Measurements from ENCODE around the gene CLK4. TPM values are rescaled to one million over a fixed set of nuclear protein-coding genes. Genes with fewer than 3 reads are reported as not detected.

Gene CLK4
- total RNA-seq, 1 donor from 2014 or later = 19.9 TPM

- Mint-ChIP-seq H3K27me3 (ENCODE audit: unreplicated experiment) (peaks cover 12% of the 10 kb centered on the region), H3K36me3 (ENCODE audit: low read depth, unreplicated experiment) (no peaks in the 10 kb centered on the region), H3K4me3 (ENCODE audit: unreplicated experiment) (no peak overlapping the region), H3K27ac (ENCODE audit: unreplicated experiment) (no peak overlapping the region), H3K9me3 (ENCODE audit: unreplicated experiment) (peaks cover 5% of the 10 kb centered on the region), H3K4me1 (ENCODE audit: unreplicated experiment) (no peaks in the 10 kb centered on the region)
- no peak for TF ChIP-seq CTCF (IDR thresholded peaks at IDR 0.05; ENCODE audit: unreplicated experiment)
- DNase-seq (ENCODE audit: low spot score) = no peak
Measured at GRCh38 chr5:178664141-178664540, 37.3 kb upstream of the CLK4 start.

GRCh38 chr5:178662541-178662860 lies 35.7 kb upstream of the CLK4 start:
- no peak for TF ChIP-seq CTCF (IDR thresholded peaks at IDR 0.05; ENCODE audit: unreplicated experiment)
- Mint-ChIP-seq H3K4me3 (ENCODE audit: unreplicated experiment) (no peak overlapping the region), H3K27ac (ENCODE audit: unreplicated experiment) (no peak overlapping the region), H3K36me3 (ENCODE audit: low read depth, unreplicated experiment) (no peaks in the 10 kb centered on the region), H3K9me3 (ENCODE audit: unreplicated experiment) (peaks cover 5% of the 10 kb centered on the region), H3K27me3 (ENCODE audit: unreplicated experiment) (peaks cover 9% of the 10 kb centered on the region), H3K4me1 (ENCODE audit: unreplicated experiment) (no peaks in the 10 kb centered on the region)
- no peak for DNase-seq (ENCODE audit: low spot score)

- Mint-ChIP-seq H3K27me3 (ENCODE audit: unreplicated experiment) (peaks cover 9% of the 10 kb centered on the region), H3K4me3 (ENCODE audit: unreplicated experiment) (no peak overlapping the region), H3K36me3 (ENCODE audit: low read depth, unreplicated experiment) (no peaks in the 10 kb centered on the region), H3K9me3 (ENCODE audit: unreplicated experiment) (peaks cover 5% of the 10 kb centered on the region), H3K27ac (ENCODE audit: unreplicated experiment) (no peak overlapping the region), H3K4me1 (ENCODE audit: unreplicated experiment) (no peaks in the 10 kb centered on the region)
- TF ChIP-seq CTCF (IDR thresholded peaks at IDR 0.05; ENCODE audit: unreplicated experiment) = no peak
- no peak for DNase-seq (ENCODE audit: low spot score)
Measured at GRCh38 chr5:178661836-178662540, 35.1 kb upstream of the CLK4 start.

- peaks cover 11% of the 10 kb centered on the region for H3K36me3 Mint-ChIP-seq (ENCODE audit: low read depth, unreplicated experiment)
- no peaks in the 10 kb centered on the region for H3K4me1 Mint-ChIP-seq (ENCODE audit: unreplicated experiment)
- no peak for TF ChIP-seq CTCF (IDR thresholded peaks at IDR 0.05; ENCODE audit: unreplicated experiment)
- peaks cover 5% of the 10 kb centered on the region for H3K9me3 Mint-ChIP-seq (ENCODE audit: unreplicated experiment)
- H3K27ac Mint-ChIP-seq (ENCODE audit: unreplicated experiment) = no peak overlapping the region
- no peak for DNase-seq (ENCODE audit: low spot score)
- no peaks in the 10 kb centered on the region for H3K27me3 Mint-ChIP-seq (ENCODE audit: unreplicated experiment)
- no peak overlapping the region for H3K4me3 Mint-ChIP-seq (ENCODE audit: unreplicated experiment)
Measured at GRCh38 chr5:178651046-178651810, 24.4 kb upstream of the CLK4 start.

GRCh38 chr5:178650214-178650613 lies 23.4 kb upstream of the CLK4 start:
- Mint-ChIP-seq H3K4me3 (ENCODE audit: unreplicated experiment) (no peak overlapping the region), H3K4me1 (ENCODE audit: unreplicated experiment) (no peaks in the 10 kb centered on the region), H3K27me3 (ENCODE audit: unreplicated experiment) (peaks cover 5% of the 10 kb centered on the region), H3K9me3 (ENCODE audit: unreplicated experiment) (peaks cover 5% of the 10 kb centered on the region), H3K27ac (ENCODE audit: unreplicated experiment) (no peak overlapping the region), H3K36me3 (ENCODE audit: low read depth, unreplicated experiment) (peaks cover 11% of the 10 kb centered on the region)
- TF ChIP-seq CTCF (IDR thresholded peaks at IDR 0.05; ENCODE audit: unreplicated experiment) = no peak
- no peak for DNase-seq (ENCODE audit: low spot score)

All from endothelial cell (in vitro differentiated cells).